Panc1 (cell line): ENCODE data around the gene ATG4A. TPM values are rescaled to one million over a fixed set of nuclear protein-coding genes. Genes with fewer than 3 reads are reported as not detected.

Experiments
- ATAC-seq: fragments of 200-7000 bp; cut with Tn5 transposase; 2 replicates; pipeline ENCODE4 v1.9.1; 2020; ENCODE audit warnings: mild to moderate bottlenecking, moderate library complexity
- BruUV-seq: library from RNA; stranded (reverse); fragments of 400-500 nt; replicated peaks from 2 replicates; lab custom pipeline; 2021; lab: Mats Ljungman, UMichigan
- CTCF ChIA-PET: fragments of 300-600 bp; sonication (Branson Sonifier 250); formaldehyde crosslinking; loops from one replicate; lab custom pipeline; 2022; ENCODE audit warnings: antibody characterized with exemption; lab: Charles Lee
- POLR2A ChIA-PET: fragments of 300-600 bp; sonication (Branson Sonifier 250); formaldehyde crosslinking; loops from one replicate; lab custom pipeline; 2022; ENCODE audit warnings: antibody characterized with exemption; lab: Charles Lee
- DNase-seq: peaks from one replicate; pipeline ENCODE4 v3.0.0-alpha.2; 2010; ENCODE audit warnings: low read depth, low spot score
- H3K27ac ChIP-seq: 2 replicates; pipeline ENCODE4 v1.5.1; 2011; ENCODE audit warnings: mild to moderate bottlenecking, low read length, inconsistent platforms
- H3K27me3 ChIP-seq: fragments of 200-500 bp; sonication (Bioruptor generic); 2 replicates; pipeline ENCODE4 v1.6.0; 2014; ENCODE audit warnings: low read length, inconsistent platforms; ENCODE audit not compliant: control insufficient read depth, insufficient read depth
- H3K36me3 ChIP-seq: fragments of 200-500 bp; sonication (Bioruptor generic); 2 replicates; pipeline ENCODE4 v1.5.1; 2014; ENCODE audit warnings: inconsistent platforms, mild to moderate bottlenecking, low read length, moderate library complexity; ENCODE audit not compliant: control insufficient read depth, insufficient read depth
- H3K4me1 ChIP-seq: 2 replicates; pipeline ENCODE4 v1.5.1; 2011; ENCODE audit warnings: inconsistent platforms, mild to moderate bottlenecking, low read length, moderate library complexity; ENCODE audit not compliant: control insufficient read depth, insufficient read depth
- H3K4me3 ChIP-seq, 2 experiments: 2 replicates each; pipeline ENCODE4 v1.5.1; 2011 to 2012; ENCODE audit warnings: low read depth in 2 of 2, low read length in 2 of 2, mild to moderate bottlenecking in 2 of 2, inconsistent platforms in 1 of 2, moderate library complexity in 1 of 2
- H3K9me3 ChIP-seq: fragments of 200-500 bp; sonication (Bioruptor generic); 2 replicates; pipeline ENCODE4 v1.5.1; 2014; ENCODE audit warnings: low read depth, mild to moderate bottlenecking, inconsistent platforms, low read length, moderate library complexity; ENCODE audit not compliant: control insufficient read depth, insufficient read depth
- POLR2AphosphoS5 ChIP-seq: IDR thresholded peaks from 2 replicates; pipeline ENCODE4 v1.6.1; 2012; ENCODE audit warnings: mild to moderate bottlenecking, low read depth, low read length, moderate library complexity
- SIN3A ChIP-seq: IDR thresholded peaks from 2 replicates; pipeline ENCODE4 v1.6.1; 2012; ENCODE audit warnings: low read depth, mild to moderate bottlenecking, low read length, moderate library complexity, borderline replicate concordance; ENCODE audit not compliant: insufficient read depth
- TCF7L2 ChIP-seq: IDR thresholded peaks from 2 replicates; pipeline ENCODE4 v1.6.1; 2011; ENCODE audit warnings: mild to moderate bottlenecking, low read depth, low read length, inconsistent platforms
- in situ Hi-C: cut with HindIII; loops from 2 replicates; pipeline ENCODE4 v1.10.0; 2016; ENCODE audit warnings: low sequenced_read_pairs, low pct_unique_long_range_greater_than_20kb
- intact Hi-C: fragments of 100-400 bp; cut with micrococcal nuclease; formaldehyde crosslinking; loops from one replicate; pipeline ENCODE4 v1.10.0; 2022; ENCODE audit not compliant: unreplicated experiment
- total RNA-seq: library from RNA; stranded (reverse); gene quantifications from one replicate; pipeline ENCODE4 v1.2.1, GENCODE V29; 2021; ENCODE audit not compliant: unreplicated experiment
- TF ChIP-seq, protein P1 (sequence below): fragments of 450-650 bp; IDR thresholded peaks from 2 replicates; pipeline ENCODE4 v1.5.1; 2017; ENCODE audit warnings: mild to moderate bottlenecking
- TF ChIP-seq, protein P2 (sequence below), 2 experiments: IDR thresholded peaks; 2 replicates each; pipeline ENCODE4 v1.6.1; 2011 to 2012; ENCODE audit warnings: low read depth in 2 of 2, control low read depth in 1 of 2, low read length in 1 of 2, mild to moderate bottlenecking in 1 of 2, moderate library complexity in 1 of 2; ENCODE audit not compliant: insufficient read depth in 1 of 2

The ATG4A gene
- total RNA-seq, 1 experiment from 2014 or later: 13.7 TPM

DNA sequence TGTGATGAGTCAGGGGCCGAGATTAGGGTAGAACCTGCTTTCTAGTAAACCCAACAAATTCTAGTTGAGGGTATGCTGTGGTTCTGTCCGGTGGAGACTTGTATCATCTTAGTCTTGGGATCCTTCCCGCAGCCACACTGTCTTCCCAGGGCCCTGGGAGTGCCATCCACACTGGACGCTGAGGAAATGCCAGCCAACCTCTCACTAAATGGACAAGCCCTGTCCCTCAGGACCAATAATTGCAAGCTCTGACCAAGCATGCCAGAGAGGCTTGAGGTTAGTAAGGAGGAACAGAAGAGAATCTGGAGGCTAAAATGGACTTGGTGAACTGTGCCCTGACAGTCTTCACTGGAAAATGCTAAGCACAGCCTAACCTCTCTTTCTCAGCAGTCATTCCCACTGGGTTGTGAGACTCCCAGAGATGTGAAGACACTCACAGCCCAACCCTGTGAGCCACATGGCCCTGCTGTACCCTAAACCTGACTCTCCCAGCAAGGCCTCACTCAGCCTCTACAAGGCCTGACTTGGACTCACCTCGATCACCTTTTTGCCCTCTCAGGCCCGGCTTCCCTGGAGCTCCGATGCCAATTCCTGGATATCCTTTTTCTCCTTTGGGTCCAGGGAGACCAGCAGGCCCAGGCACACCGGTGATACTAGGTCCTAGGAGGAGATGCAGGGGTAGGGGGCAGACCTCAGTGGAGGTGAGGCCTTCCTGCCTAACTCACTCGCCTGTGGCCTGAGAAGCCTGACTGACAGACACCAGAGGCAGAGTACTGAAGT lies 77.6 kb downstream of the ATG4A start:
- no peak for DNase-seq
- no peak for ATAC-seq
- no peak overlapping the region for H3K4me3 ChIP-seq
- H3K36me3 ChIP-seq: no peaks in the 10 kb centered on the region
- in situ Hi-C loops (no loop called here), intact Hi-C loops (no loop called here)
- ChIA-PET POLR2A (no interaction called here), CTCF (no interaction called here)
- no TSS peak for BruUV-seq
- H3K4me1 ChIP-seq: no peaks in the 10 kb centered on the region; the same call in 1 of the 2 replicates
- TF ChIP-seq, protein P1, sequence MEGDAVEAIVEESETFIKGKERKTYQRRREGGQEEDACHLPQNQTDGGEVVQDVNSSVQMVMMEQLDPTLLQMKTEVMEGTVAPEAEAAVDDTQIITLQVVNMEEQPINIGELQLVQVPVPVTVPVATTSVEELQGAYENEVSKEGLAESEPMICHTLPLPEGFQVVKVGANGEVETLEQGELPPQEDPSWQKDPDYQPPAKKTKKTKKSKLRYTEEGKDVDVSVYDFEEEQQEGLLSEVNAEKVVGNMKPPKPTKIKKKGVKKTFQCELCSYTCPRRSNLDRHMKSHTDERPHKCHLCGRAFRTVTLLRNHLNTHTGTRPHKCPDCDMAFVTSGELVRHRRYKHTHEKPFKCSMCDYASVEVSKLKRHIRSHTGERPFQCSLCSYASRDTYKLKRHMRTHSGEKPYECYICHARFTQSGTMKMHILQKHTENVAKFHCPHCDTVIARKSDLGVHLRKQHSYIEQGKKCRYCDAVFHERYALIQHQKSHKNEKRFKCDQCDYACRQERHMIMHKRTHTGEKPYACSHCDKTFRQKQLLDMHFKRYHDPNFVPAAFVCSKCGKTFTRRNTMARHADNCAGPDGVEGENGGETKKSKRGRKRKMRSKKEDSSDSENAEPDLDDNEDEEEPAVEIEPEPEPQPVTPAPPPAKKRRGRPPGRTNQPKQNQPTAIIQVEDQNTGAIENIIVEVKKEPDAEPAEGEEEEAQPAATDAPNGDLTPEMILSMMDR: no peak
- TF ChIP-seq, protein P2, sequence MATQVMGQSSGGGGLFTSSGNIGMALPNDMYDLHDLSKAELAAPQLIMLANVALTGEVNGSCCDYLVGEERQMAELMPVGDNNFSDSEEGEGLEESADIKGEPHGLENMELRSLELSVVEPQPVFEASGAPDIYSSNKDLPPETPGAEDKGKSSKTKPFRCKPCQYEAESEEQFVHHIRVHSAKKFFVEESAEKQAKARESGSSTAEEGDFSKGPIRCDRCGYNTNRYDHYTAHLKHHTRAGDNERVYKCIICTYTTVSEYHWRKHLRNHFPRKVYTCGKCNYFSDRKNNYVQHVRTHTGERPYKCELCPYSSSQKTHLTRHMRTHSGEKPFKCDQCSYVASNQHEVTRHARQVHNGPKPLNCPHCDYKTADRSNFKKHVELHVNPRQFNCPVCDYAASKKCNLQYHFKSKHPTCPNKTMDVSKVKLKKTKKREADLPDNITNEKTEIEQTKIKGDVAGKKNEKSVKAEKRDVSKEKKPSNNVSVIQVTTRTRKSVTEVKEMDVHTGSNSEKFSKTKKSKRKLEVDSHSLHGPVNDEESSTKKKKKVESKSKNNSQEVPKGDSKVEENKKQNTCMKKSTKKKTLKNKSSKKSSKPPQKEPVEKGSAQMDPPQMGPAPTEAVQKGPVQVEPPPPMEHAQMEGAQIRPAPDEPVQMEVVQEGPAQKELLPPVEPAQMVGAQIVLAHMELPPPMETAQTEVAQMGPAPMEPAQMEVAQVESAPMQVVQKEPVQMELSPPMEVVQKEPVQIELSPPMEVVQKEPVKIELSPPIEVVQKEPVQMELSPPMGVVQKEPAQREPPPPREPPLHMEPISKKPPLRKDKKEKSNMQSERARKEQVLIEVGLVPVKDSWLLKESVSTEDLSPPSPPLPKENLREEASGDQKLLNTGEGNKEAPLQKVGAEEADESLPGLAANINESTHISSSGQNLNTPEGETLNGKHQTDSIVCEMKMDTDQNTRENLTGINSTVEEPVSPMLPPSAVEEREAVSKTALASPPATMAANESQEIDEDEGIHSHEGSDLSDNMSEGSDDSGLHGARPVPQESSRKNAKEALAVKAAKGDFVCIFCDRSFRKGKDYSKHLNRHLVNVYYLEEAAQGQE (IDR thresholded peaks at IDR 0.05; ENCODE audit: insufficient read depth in 1 of 2, low read depth in 2 of 2, low read length in 1 of 2): no peak
- no peak for TF ChIP-seq TCF7L2
- no peak for TF ChIP-seq POLR2AphosphoS5
- TF ChIP-seq SIN3A: no peak
- H3K27me3 ChIP-seq: no peaks in the 10 kb centered on the region
- H3K9me3 ChIP-seq: no peaks in the 10 kb centered on the region
- no peak overlapping the region for H3K27ac ChIP-seq

DNA sequence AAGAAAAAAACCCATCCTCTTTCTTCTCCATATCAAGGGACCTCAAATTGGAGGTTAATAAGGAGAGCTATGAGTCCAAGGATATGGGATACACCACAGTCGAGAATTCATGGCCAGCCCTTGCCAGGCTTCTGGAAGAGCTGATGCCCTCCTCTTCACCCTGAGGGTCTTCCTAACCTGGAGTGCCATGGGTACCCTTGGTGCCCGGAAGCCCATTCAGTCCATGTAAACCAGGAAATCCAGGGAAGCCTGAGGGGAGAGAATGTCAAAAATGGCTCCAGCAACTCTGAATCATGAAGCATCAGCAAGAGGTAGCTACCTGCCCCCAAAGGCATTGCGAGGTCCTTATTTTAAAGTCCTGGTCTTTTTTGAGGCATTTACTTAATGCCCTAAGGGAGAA lies 78.2 kb downstream of the ATG4A start:
- intact Hi-C loops: no loop called here
- no peaks in the 10 kb centered on the region for H3K36me3 ChIP-seq

More for the DNA sequence above, 78.2 kb downstream of the ATG4A start:
- no TSS peak for BruUV-seq
- POLR2A ChIA-PET: no interaction called here
- in situ Hi-C loops: no loop called here
- Histone ChIP-seq H3K9me3 (no peaks in the 10 kb centered on the region), H3K27ac (no peak overlapping the region), H3K4me3 (no peak overlapping the region), H3K4me1 (no peaks in the 10 kb centered on the region; the same call in 1 of the 2 replicates), H3K27me3 (no peaks in the 10 kb centered on the region)
- DNase-seq: no peak
- CTCF ChIA-PET: no interaction called here
- TF ChIP-seq TCF7L2 (no peak), SIN3A (no peak), POLR2AphosphoS5 (no peak)
- TF ChIP-seq, protein P1: no peak
- TF ChIP-seq, protein P2 (IDR thresholded peaks at IDR 0.05; ENCODE audit: insufficient read depth in 1 of 2, low read depth in 2 of 2, low read length in 1 of 2): no peak
- ATAC-seq: no peak
